SW480 (cell line): ENCODE data around the gene ZNF260.
"Not testable (repeated sequence)": the region's sequence is repeated elsewhere in the genome, so short reads cannot be mapped to it uniquely, and the experiment has no call there.

ENCODE experiments used
- DNase-seq: peaks from one replicate; pipeline ENCODE4 v3.0.0-alpha.2; 2016; ENCODE audit warnings: low spot score

ZNF260 gene

DNA sequence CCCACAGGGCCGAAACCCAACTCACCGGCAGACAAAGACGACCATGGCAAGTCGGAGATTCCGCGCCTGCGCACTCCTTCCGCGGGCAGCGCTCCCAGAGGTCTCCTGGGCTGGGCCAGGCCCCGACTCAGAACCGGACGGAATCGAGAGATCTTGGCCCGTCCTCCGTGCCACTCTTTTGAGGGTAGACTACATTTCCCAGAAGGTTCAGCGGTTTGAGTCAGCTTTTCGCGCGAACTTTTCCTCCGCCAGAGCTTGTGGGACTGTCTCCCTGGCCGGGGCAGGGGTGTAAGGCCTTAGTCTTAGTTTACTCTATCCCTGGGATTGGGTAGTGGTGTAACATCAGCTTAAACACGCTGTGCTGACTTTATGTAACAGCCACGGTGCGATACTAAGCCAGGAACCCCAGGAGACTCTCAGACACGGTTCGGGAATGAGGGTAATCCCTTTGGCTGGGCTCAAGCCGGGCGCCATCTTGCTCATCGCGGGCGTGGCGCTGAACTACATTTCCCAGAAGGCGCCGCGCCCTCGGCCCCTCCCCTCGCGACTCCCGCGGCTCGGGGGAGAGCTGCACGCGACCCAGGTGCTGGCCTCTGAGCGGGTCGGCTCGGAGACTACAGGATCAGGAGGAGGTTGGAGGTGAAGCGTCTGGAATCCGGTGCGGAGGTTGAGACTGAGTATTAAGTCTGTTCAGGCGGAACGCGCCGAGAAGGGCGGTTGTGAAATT lies at the start of gene ZNF260:
Gene ZNF260, minus strand, starts transcription at position 78 of the 727 bp plus-strand sequence. CDS start 13,033 bp downstream, outside the sequence.
- peak; percentile 95 for DNase-seq

DNA sequence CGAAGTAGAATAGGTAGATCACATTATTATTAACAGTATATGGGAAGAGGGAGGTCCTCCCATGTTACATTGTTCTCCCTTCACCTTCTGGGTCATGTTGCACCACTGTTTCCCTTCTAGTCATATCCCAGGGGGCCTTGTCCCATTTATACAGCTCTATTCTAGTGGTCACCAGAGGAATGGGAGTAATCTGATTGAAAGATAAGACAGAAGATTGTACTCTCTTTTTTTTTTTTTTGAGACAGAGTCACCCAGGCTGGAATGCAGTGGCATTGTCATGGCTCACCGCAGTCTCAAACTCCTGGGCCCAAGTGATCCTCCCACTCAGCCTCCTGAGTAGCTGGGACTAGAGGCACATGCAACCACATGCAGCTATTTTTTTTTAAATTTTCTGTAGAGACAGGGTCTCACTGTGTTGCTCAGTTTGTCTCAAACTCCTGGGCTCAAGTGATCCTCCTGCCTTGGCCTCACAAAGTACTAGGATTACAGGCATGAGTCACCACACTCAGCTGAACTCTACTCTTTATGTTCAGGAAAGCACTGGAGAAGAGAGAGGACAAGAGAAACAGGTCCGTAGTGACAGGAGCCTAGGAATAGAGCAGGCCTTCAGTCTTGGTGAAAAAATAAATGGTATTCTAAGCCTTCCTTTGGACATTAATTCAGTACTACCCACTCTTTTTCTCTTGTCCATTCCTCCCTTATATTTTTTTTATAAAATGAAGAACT lies 49.4 kb upstream of the ZNF260 start:
- no peak for DNase-seq

DNA sequence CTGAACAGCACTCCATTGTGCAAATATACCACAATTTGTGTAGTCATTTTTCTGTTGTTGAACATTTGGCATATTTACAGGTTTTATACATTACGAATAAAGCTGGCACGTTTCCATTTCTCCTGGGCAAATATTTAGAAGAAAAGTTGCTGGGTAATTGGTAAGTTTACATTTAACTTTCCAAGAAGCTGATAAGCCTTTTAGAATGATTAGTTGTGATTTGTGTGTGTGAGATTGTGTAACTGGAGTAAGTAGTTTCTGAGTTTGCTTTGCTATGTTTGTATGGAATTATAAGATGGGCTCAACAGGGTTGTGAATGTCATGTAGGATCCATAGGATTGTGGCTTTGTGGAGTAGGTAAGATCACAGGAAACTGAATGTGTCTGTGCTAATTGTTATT lies 46.7 kb upstream of the ZNF260 start:
- DNase-seq: no peak

DNA sequence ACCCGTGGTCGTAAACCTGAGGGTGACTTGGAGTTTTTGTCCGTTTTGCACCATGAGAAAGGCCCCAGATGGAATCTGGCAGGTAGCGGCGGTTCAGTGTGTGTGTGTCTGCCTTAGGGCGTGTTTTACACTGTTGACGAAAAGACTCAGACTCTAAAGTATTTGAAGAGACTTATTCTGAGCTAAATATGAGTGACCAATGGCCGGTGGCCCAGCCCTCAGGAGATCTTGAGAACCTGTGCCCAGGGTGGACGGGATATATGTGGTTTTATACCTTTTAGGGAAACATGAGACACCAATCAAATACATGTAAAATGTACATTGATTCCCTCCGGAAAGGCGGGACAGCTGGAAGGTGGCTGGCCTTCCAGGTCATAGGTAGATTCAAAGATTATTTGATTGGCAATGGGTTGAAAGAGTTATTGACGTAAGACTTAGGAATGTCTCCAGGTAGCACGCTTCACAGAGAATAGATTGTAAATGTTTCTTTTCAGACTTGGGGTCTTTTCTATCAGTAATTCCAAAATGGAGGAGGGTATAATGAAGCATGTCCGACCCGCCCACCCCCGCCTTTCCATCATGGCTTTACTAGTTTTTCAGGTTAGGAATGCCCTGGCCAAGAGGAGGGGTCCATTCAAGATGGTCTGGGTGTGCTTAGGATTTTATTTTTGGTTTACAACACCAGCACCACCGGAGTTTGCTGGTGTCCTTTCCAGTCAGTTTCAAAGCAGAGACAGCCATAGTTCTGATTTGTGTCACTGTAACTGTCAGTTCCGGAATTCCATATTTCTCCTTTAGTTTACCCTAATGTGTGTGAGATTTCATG lies 46.0 kb upstream of the ZNF260 start:
- DNase-seq: no peak

DNA sequence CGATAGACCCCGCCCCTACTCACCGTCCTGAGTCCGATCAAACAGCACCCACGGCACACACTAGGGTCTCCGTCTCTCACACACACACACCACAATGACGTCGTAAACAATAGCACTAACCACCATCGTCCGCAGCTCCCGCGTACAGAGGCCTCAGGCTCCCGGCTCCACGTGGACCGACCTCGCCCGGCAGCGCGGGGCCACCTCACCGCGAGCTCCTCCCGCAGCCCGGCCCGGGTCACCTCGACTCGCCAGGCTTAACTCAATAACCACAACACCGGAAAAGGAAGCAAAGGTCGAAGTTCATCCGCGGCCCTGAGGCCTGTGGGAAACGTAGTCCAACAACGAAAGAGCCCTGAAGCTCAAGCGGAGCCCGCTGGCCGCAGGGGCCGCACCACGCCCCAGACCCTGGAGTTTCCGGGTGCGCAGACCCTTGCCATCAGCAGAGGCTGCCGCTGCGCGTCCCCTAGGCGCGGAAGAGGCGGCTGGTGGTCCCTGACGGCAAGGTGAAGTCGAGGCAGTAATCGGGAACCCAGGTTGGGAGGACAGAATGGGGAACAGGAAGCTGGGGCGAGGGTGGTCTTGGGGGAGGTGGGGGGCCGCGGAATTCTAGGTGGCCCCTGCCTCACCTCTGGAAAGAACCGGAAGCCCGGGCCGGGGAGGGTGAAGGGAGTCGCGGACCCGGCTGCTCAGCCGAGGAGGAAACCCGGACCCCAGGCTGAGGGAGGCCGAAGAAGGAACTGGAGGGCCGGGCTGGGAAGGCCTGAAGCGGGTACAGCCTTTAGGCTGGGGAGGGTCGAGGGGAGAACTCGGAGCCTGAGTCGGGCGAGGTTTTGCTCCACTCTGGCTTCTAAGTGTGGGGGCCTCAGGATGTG lies 45.2 kb upstream of the ZNF260 start, which contains the start of gene ZNF529:
Gene ZNF529, minus strand, starts transcription at position 273 of the 875 bp plus-strand sequence. CDS start 946 bp downstream, outside the sequence.
- DNase-seq: peak; percentile 77

DNA sequence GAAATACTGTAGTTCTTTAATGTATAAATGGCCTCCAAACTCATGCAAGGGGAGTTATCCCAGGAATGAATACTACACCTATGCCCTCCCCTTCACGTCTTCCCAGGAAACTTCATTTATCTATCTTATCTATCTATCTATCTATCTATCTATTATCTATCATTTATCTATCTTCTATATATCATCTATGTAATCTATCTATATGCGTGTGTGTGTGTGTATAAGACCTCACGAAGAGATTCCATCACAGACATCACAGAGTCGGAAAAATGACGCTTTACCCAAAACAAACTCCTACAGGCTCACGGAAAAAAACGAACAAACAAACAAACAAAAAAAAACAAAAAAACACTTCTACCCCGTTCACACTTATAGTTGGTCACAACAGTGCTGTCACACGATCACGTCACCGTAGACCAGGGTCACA lies 44.5 kb upstream of the ZNF260 start:
- no peak for DNase-seq

DNA sequence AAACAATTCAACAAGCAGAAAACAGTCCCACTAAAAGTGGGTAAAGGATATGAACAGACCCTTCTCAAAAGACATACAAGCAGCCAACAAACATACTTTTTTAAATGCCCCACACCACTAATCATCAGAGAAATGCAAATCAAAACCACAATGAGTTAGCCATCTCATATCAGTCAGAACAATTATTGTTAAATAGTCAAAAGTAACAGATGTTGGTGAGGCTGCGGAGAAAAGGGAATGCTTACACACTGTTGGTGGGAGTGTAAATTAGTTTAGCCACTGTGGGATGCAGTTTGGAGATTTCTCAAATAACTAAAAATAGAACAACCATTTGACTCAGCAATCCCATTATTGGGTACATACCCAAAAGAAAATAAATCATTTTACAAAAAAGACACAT lies 36.3 kb upstream of the ZNF260 start:
- DNase-seq: no peak

DNA sequence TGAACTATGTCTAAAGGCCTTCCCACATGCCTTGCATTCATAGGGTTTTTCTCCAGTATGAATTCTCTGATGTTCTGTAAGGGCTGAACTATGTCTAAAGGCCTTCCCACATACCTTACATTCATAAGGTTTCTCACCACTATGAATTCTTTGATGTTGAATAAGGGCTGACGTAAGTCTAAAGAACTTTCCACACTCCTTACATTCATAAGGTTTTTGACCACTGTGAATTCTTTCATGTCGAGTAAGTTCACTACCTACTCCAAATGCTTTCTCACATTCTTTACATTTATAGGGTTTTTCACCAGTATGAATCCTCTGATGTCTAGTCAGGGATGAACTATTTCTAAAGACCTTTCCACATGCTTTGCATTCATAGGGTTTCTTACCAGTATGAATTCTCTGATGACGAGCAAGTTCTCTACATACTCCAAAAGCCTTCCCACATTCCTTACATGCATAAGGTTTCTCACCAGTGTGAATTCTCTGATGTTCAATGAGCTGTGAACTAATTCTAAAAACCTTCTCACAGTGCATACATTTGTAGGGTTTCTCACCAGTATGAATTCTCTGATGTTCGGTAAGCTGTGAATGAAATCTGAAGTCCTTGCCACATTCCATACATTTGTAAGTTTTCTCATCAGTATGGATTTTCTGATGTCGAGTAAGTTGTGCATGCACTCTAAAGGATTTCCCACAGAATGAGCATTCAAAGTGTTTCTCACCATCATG lies 19.1 kb upstream of the ZNF260 start:
- peak; percentile 23 for DNase-seq

DNA sequence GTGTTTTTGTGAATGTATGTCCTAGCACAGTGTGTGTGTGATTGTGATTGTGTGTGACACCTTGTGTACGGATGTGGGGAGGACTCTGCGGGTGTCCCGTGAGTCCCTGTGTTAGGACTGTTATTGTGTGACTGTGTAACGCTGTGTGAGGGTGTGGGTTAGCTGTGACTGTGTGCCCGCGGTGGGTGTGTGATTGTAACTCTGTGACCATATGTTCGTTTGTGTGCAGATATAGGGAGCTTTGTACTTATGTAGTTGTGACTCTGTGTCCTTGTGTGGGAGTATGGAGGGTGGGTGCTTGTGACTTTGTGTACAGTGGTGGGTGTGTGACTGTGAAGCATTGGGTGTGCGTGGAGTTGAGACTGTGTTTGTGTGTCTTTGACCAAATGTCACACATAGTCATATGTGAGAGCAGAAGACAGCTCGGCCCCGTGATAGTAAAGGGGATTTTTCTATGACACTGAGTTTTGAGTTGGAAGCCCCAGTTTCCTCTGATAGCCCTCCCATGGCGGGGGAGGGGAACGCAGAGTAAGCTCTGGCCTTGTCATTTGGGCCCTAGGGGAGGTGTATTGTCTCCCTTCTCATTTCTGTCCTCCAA lies 949 bp upstream of the ZNF260 start:
- no peak for DNase-seq

DNA sequence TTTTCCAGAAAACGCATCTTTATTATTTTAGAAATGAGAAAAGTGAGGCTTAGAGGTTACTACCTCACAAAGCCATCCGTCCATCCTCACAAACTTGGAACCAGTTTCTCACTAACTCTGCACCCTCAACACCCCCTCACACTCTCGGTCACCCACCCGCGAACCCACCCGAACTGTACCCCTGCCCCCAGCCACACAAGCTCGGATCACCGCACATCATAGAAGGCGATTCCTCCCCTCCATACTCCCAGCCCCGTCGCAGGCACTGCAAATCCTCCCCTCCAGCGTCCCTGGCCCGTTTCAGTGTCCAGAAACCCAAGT lies 238 bp downstream of the ZNF260 start:
- no peak for DNase-seq

DNA sequence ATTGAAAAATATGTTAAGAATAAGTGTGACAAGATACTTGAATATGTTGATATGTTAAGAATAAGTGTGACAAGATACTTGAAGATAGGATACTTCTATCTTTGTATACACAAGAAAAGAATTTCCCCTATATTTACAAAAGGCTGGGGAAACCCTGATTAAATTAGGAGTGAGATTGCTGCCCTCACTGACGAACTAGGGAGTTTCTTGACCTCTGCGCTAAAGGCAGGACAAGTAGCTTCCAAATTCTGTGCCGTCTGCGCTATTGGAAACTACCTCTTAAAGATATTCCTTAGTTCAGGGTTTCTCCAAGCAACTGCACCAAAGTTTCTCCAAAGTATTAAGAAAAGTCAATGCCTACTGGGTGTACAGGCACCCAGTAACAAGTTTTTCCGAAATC lies 730 bp downstream of the ZNF260 start:
- DNase-seq: no peak

DNA sequence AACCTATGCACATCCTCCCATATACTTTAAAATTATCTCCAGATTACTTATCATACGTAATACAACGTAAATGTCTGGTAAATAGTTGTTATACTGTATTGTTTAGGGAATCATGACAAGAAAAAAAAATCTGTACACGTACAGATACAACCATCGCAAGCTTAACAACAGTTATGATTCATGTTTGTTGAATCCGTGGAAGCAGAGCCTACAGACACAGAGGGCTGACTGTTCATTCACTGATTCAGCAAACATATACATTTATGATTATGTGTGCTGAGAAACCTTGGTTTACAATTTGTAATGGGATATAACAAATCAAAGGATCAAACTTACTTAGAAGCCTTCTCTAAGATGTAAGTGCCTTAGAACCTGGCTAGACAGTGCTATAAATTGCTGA lies 1.5 kb downstream of the ZNF260 start:
- DNase-seq: no peak

DNA sequence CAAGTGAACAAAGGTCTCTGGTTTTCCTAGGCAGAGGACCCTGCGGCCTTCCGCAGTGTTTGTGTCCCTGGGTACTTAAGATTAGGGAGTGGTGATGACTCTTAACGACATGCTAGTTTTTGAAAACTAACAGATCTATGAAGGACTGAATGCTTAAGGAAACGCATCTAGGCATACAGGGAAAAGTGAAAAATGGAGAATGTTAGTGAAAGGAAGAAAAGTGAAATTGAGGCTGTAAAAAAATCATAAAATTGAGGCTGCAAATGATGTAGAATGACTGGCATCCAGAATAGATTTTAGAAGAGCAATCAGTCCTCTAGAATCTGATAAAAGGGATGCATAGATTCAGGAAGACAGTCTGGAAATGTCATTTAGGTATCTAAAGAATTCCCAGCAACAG lies 3.5 kb downstream of the ZNF260 start:
- DNase-seq: no peak

DNA sequence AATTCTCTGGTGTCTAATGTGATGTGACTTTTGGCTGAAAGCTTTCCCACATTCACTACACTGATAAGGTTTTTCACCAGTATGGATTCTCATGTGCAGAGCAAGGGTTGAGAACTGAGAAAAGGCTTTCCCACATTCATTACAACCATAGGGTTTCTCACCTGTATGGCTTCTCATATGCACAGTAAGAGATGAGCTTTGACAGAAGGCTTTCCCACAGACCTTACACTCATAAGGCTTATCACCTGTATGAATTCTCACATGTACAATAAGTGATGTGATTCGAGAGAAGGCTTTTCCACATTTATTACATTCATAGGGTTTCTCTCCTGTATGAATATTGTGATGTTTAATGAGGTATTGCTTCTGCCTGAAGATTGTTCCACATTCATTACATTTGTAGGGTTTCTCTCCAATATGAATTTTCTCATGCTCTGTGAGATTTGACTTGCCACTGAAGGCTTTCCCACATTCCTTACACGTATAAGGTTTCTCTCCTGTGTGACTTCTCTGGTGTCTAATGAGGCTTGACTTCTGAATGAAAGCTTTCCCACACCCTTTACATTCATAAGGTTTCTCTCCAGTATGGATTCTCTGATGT lies 14.0 kb downstream of the ZNF260 start:
- DNase-seq: no peak

DNA sequence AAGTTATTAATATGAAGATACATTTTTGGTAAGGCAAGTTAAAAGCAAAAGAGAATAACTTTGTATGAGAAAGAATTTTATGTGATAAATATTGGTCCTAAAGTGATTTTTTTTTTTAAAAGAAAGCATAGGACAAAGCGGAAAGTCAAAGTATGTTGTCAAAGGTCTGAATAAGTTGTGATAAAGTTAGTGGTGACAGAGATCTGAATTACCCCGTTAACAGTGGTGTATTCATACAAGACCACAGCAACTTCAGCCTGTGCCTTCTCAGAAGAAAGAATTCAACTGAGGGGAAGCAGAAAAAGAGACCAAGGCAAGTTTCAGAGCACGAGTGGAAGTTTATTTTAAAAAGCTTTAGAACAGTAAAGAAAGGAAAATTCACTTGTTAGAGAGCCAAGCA lies 19.7 kb downstream of the ZNF260 start:
- no peak for DNase-seq

DNA sequence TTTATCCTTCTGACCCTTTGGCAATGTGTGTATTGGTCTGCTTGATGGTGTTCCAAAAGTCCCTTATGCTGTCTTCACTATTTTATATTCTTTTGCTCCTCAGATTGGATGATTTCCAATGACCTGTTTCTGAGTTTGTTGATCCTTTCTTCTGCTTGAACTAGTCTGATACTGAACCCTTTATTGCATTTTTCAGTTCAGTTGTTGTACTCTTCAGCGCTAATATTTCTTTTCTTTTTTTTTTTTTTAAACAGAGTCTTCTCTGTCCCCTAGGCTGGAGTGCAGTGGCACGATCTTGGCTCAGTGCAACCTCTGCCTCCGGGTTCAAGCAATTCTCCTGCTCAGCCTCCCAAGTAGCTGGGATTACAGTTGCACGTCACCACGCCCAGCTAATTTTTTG lies 26.1 kb downstream of the ZNF260 start:
- no peak for DNase-seq

DNA sequence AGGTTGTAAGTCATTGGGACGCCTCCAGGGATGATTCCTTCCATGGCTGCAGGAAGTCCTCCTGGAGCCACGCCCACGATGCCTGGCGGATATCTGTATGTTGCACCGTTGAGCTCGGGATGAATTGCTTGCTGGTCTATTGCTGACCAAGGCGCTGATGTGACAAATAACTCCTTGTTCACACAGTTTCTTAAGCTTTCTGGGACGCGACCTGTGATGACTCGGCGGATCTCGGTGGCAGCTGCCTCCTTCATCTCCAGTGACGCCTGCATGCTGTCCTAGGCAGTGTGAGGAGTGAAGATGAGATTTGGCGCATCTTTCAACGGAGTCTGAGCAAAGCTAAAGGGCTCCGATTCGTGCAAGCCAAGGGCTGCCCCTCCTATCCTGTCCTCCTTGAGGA lies 31.1 kb downstream of the ZNF260 start:
- no peak for DNase-seq

DNA sequence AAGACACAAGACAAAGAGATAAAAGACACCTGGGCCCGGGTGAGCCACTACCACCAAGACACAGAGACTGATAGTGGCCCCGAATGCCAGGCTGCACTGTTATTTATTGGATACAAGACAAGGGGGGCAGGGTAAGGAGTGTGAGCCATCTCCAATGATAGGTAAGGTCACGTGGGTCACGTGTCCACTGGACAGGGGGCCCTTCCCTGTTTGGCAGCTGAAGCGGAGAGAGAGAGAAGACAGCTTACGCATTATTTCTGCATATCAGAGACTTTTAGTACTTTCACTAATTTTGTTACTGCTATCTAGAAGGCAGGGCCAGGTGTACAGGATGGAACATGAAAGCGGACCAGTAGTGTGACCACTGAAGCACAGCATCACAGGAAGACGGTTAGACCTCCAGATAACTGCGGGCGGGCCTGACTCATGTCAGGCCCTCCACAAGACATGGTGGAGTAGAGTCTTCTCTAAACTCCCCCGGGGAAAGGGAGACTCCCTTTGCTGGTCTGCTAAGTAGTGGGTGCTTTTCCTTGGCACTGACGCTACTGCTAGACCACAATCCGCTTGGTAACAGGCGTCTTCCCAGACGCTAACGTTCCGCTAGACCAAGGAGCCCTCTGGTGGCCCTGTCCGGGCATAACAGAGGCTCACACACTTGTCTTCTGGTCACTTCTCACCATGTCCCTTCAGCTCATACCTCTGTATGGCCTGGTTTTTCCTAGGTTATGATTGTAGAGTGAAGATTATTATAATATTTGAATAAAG lies 35.2 kb downstream of the ZNF260 start:
- not testable (repeated sequence) for DNase-seq

DNA sequence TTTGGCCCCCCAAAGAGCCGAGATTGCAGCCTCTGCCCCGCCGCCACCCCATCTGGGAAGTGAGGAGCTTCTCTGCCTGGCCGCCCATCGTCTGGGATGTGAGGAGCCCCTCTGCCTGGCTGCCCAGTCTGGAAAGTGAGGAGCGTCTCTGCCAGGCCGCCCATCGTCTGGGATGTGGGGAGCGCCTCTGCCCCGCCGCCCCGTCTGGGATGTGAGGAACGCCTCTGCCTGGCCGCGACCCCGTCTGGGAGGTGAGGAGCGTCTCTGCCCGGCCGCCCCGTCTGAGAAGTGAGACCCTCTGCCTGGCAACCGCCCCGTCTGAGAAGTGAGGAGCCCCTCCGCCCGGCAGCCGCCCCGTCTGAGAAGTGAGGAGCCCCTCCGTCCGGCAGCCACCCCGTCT lies 37.2 kb downstream of the ZNF260 start:
- DNase-seq: not testable (repeated sequence)
